B cell (primary cell): ENCODE data around the gene ZSWIM3. TPM values are rescaled to one million over a fixed set of nuclear protein-coding genes. Genes with fewer than 3 reads are reported as not detected.

Experiments used
- ATAC-seq: fragments of 200-7000 bp; cut with Tn5 transposase; one replicate; pipeline ENCODE4 v1.10.0; 2021; ENCODE audit warnings: low read depth, mild to moderate bottlenecking, moderate number of reproducible peaks, moderate library complexity
- CTCF ChIA-PET: fragments of 350-600 bp; sonication (Branson Sonifier 250); formaldehyde crosslinking; loops from one replicate; lab custom pipeline; 2021; ENCODE audit warnings: antibody characterized with exemption, inconsistent platforms; lab: Charles Lee
- POLR2A ChIA-PET: fragments of 350-600 bp; sonication (Branson Sonifier 250); formaldehyde crosslinking; loops from one replicate; lab custom pipeline; 2021; ENCODE audit warnings: antibody characterized with exemption; lab: Charles Lee
- DNase-seq: peaks from one replicate; pipeline ENCODE4 v3.0.0; 2013
- H2AFZ ChIP-seq: 2 replicates; pipeline ENCODE4 v1.6.1; 2012; ENCODE audit warnings: mild to moderate bottlenecking, low read depth, low read length; ENCODE audit not compliant: insufficient read depth, poor library complexity, severe bottlenecking
- H3K27ac ChIP-seq, 2 donors: 1 replicate in 1 of 2; 2 replicates in 1 of 2; pipeline ENCODE4 v1.5.1; 2012 to 2013; ENCODE audit warnings: low read length in 2 of 2, mild to moderate bottlenecking in 2 of 2, moderate library complexity in 1 of 2
- H3K27me3 ChIP-seq, 4 experiments: fragments of 200-600 bp in 1 of 4; sonication (generic) in 1 of 4; replicated peaks in 1 of 4; 1 replicate in 2 of 4; 2 replicates in 2 of 4; pipeline versions ENCODE4 v1.6.1 to v1.7.0; 2013 to 2016; ENCODE audit warnings: low read length in 3 of 4, mild to moderate bottlenecking in 2 of 4, mixed read lengths in 1 of 4, moderate library complexity in 1 of 4; ENCODE audit not compliant: insufficient read depth in 4 of 4, control insufficient read depth in 3 of 4; ENCODE audit errors: control extremely low read depth in 1 of 4
- H3K36me3 ChIP-seq, 2 experiments: replicated peaks in 1 of 2; 1 replicate in 1 of 2; 2 replicates in 1 of 2; pipeline versions ENCODE4 v1.6.1 to v1.7.1; 2013; ENCODE audit warnings: low read length in 1 of 2; ENCODE audit not compliant: insufficient read depth in 2 of 2, control insufficient read depth in 1 of 2; ENCODE audit errors: control extremely low read depth in 1 of 2, extremely low read depth in 1 of 2
- H3K4me1 ChIP-seq, 2 donors: fragments of 200-600 bp in 1 of 2; sonication (generic) in 1 of 2; 1 replicate in 1 of 2; 2 replicates in 1 of 2; pipeline versions ENCODE4 v1.5.1 to v1.6.1; 2013 to 2017; ENCODE audit warnings: low read length in 2 of 2; ENCODE audit not compliant: control insufficient read depth in 2 of 2, insufficient read depth in 2 of 2
- H3K4me2 ChIP-seq: replicated peaks from 2 replicates; pipeline ENCODE3; 2012; ENCODE audit warnings: mild to moderate bottlenecking, low read depth, low read length; ENCODE audit not compliant: poor library complexity, severe bottlenecking
- H3K4me3 ChIP-seq, 5 experiments: fragments of 200-600 bp in 1 of 5; sonication (generic) in 1 of 5; 1 replicate in 3 of 5; 2 replicates in 2 of 5; pipeline versions ENCODE4 v1.5.1 to v1.7.0; 2011 to 2016; ENCODE audit warnings: low read length in 4 of 5, mild to moderate bottlenecking in 4 of 5, low read depth in 2 of 5, control low read depth in 1 of 5, moderate library complexity in 1 of 5; ENCODE audit not compliant: insufficient read depth in 1 of 5; ENCODE audit errors: control extremely low read depth in 1 of 5, extremely low read depth in 1 of 5
- H3K79me2 ChIP-seq: fragments of 200-600 bp; sonication (generic); one replicate; pipeline ENCODE4 v1.6.0; 2016; ENCODE audit warnings: low read length; ENCODE audit not compliant: control insufficient read depth, insufficient read depth
- H3K9ac ChIP-seq: fragments of 200-600 bp; sonication (generic); 2 replicates; pipeline ENCODE4 v1.6.1; 2017; ENCODE audit warnings: mild to moderate bottlenecking, low read length, moderate library complexity
- H3K9me3 ChIP-seq, 3 donors: one replicate each; pipeline versions ENCODE4 v1.6.1 to v1.7.1; 2013; ENCODE audit warnings: low read length in 2 of 3; ENCODE audit not compliant: control insufficient read depth in 2 of 3, insufficient read depth in 1 of 3; ENCODE audit errors: control extremely low read depth in 1 of 3
- H4K20me1 ChIP-seq: 2 replicates; pipeline ENCODE4 v1.6.0; 2012; ENCODE audit warnings: mild to moderate bottlenecking, low read length; ENCODE audit not compliant: insufficient read depth, control insufficient read depth, poor library complexity, severe bottlenecking
- H3K27ac Mint-ChIP-seq: one replicate; pipeline ENCODE4 v1.8.0; 2021; ENCODE audit warnings: mixed read lengths
- H3K27me3 Mint-ChIP-seq: one replicate; pipeline ENCODE4 v1.8.0; 2021; ENCODE audit warnings: mixed read lengths
- H3K4me1 Mint-ChIP-seq: one replicate; pipeline ENCODE4 v1.8.0; 2021; ENCODE audit warnings: mixed read lengths
- H3K4me3 Mint-ChIP-seq: one replicate; pipeline ENCODE4 v1.8.0; 2021; ENCODE audit warnings: mixed read lengths
- H3K9me3 Mint-ChIP-seq: one replicate; pipeline ENCODE4 v1.8.0; 2022; ENCODE audit warnings: mixed read lengths; ENCODE audit not compliant: insufficient read depth
- EZH2 ChIP-seq: IDR thresholded peaks from 2 replicates; pipeline ENCODE4 v1.6.1; 2012; ENCODE audit warnings: borderline replicate concordance, low read depth, mild to moderate bottlenecking, moderate library complexity, low read length; ENCODE audit not compliant: insufficient read depth, poor library complexity, severe bottlenecking
- WGBS: methylation state at CpG from one replicate; pipeline ENCODE4 v1.1.5; 2013; ENCODE audit warnings: missing lambda C conversion rate; ENCODE audit not compliant: insufficient coverage; 5-methylcytosine and 5-hydroxymethylcytosine counted together
- intact Hi-C: fragments of 100-400 bp; cut with micrococcal nuclease; formaldehyde crosslinking; loops from one replicate; pipeline ENCODE4 v1.10.0; 2022
- polyA plus RNA-seq: library from polyadenylated mRNA; depleted of rRNA; stranded (reverse); fragments of >200 nt; gene quantifications from 2 replicates; pipeline ENCODE4 v1.2.3, GENCODE V29; 2012
- total RNA-seq, 2 donors: library from RNA; stranded (reverse); fragments of 120-200 nt in 1 of 2; gene quantifications; 1 replicate in 1 of 2; 2 replicates in 1 of 2; pipeline versions ENCODE4 v1.2.3 to v1.2.4, GENCODE V29; 2013 to 2022
- TF ChIP-seq, protein P1 (sequence below): fragments of 200-600 bp; IDR thresholded peaks from one replicate; pipeline ENCODE4 v1.8.0; 2022; ENCODE audit warnings: antibody characterized with exemption, mild to moderate bottlenecking

ZSWIM3 gene
- total and polyA plus RNA-seq, 2 donors (not counting 1 experiment from before 2014, with no cell fraction given): 4.0 to 7.1 TPM

- H3K27ac Mint-ChIP-seq: no peak overlapping the region
- Histone ChIP-seq H3K79me2 (no peaks in the 10 kb centered on the region), H2AFZ (no peak overlapping the region), H3K4me2 (no peak overlapping the region), H3K27me3 (peaks cover 0 to 28% (median 5%) of the 10 kb centered on the region in 4 experiments), H3K4me1 (no peaks in the 10 kb centered on the region), H3K9me3 (no peaks in the 10 kb centered on the region), H3K27ac (no peak overlapping the region), H3K4me3 (no peak overlapping the region), H3K36me3 (no peaks in the 10 kb centered on the region), H3K9ac (no peak overlapping the region), H4K20me1 (no peaks in the 10 kb centered on the region)
- H3K4me1 Mint-ChIP-seq: no peaks in the 10 kb centered on the region
- ATAC-seq: no peak
- no peaks in the 10 kb centered on the region for H3K9me3 Mint-ChIP-seq
- TF ChIP-seq, protein P1, sequence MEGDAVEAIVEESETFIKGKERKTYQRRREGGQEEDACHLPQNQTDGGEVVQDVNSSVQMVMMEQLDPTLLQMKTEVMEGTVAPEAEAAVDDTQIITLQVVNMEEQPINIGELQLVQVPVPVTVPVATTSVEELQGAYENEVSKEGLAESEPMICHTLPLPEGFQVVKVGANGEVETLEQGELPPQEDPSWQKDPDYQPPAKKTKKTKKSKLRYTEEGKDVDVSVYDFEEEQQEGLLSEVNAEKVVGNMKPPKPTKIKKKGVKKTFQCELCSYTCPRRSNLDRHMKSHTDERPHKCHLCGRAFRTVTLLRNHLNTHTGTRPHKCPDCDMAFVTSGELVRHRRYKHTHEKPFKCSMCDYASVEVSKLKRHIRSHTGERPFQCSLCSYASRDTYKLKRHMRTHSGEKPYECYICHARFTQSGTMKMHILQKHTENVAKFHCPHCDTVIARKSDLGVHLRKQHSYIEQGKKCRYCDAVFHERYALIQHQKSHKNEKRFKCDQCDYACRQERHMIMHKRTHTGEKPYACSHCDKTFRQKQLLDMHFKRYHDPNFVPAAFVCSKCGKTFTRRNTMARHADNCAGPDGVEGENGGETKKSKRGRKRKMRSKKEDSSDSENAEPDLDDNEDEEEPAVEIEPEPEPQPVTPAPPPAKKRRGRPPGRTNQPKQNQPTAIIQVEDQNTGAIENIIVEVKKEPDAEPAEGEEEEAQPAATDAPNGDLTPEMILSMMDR: no peak
- no peak for TF ChIP-seq EZH2
- ChIA-PET POLR2A (no interaction called here), CTCF (interaction anchor here (0.9 kb wide), 1 partner anchor 95 kb away, joined by 3 read pairs; no protein-coding TSS in a partner anchor)
- intact Hi-C loops: no loop called here
- 97% methylated on average over 10 of the region's 12 CpGs for WGBS
- H3K4me3 Mint-ChIP-seq: no peak overlapping the region
- peaks cover 33% of the 10 kb centered on the region for H3K27me3 Mint-ChIP-seq
- no peak for DNase-seq
Measured at GRCh38 chr20:45918779-45919537, 61.5 kb downstream of the ZSWIM3 start.
